Gastrocnemius medialis (tissue), 4 donors: Measurements from ENCODE around the gene CTSH.

Experiments
- POLR2A ChIP-seq, 2 donors: fragments of 450-650 bp; IDR thresholded peaks; one replicate each; pipeline ENCODE4 v1.6.1; 2017; ENCODE audit warnings: antibody characterized with exemption in 2 of 2, mild to moderate bottlenecking in 2 of 2, moderate library complexity in 2 of 2
- TF ChIP-seq, protein P1 (sequence below), 5 experiments: fragments of 450-650 bp in 3 of 5; fragments of 200-600 bp in 2 of 5; sonication (generic) in 2 of 5; IDR thresholded peaks in 4 of 5; conservative IDR thresholded peaks in 1 of 5; 1 replicate in 4 of 5; 2 replicates in 1 of 5; pipeline ENCODE4 v1.5.1; 2016 to 2019; ENCODE audit warnings: antibody characterized with exemption in 5 of 5, mild to moderate bottlenecking in 3 of 5, moderate library complexity in 3 of 5

DNA sequence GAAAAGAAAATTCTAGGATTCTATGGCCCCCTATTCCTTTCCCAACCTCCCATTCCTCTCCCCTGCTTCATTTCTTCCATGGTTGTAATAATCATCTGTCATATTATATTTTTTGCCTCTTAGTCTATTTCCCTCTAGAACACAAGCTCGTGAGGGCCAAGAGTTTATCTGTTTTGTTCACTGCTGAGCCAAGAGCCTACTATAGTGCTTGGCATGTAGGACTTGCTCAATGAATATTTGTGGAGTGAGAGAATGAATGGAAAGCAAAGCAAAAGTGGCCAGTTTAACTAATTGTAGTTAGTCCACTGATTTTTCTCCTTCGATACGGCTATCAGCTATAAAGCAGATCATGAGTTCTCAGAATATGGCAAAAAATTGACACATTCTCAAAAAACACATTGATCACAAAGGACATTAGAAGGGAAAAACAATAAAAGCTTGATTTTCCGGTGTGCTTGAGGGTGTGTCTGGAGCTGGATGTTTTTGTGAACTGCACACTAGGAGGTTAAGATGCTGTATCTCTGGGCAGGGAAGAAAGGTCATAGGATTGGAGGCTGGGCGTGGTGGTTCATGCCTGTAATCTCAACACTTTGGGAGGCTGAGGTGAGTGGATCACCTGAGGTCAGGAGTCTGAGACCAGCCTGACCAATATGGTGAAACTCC, 25.0 kb upstream of the CTSH start:
- TF ChIP-seq, protein P1, sequence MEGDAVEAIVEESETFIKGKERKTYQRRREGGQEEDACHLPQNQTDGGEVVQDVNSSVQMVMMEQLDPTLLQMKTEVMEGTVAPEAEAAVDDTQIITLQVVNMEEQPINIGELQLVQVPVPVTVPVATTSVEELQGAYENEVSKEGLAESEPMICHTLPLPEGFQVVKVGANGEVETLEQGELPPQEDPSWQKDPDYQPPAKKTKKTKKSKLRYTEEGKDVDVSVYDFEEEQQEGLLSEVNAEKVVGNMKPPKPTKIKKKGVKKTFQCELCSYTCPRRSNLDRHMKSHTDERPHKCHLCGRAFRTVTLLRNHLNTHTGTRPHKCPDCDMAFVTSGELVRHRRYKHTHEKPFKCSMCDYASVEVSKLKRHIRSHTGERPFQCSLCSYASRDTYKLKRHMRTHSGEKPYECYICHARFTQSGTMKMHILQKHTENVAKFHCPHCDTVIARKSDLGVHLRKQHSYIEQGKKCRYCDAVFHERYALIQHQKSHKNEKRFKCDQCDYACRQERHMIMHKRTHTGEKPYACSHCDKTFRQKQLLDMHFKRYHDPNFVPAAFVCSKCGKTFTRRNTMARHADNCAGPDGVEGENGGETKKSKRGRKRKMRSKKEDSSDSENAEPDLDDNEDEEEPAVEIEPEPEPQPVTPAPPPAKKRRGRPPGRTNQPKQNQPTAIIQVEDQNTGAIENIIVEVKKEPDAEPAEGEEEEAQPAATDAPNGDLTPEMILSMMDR (IDR thresholded peaks at IDR 0.05 in 4 of 5, conservative IDR thresholded peaks at IDR 0.05 in 1 of 5): no peak
- no peak for TF ChIP-seq POLR2A (IDR thresholded peaks at IDR 0.05)
